Osteoblast (primary cell): Measurements from ENCODE around the gene MGAT5. TPM values are rescaled to one million over a fixed set of nuclear protein-coding genes. Genes with fewer than 3 reads are reported as not detected.
A peak's percentile ranks its signal among the peaks of the same experiment; 100 is the strongest.

Experiments
- DNase-seq: peaks from one replicate; pipeline ENCODE4 v3.0.0; 2011; ENCODE audit warnings: low spot score, mixed read lengths; ENCODE audit not compliant: insufficient read length; ENCODE audit errors: missing footprints
- H2AFZ ChIP-seq: 2 replicates; pipeline ENCODE4 v1.6.0; 2011; ENCODE audit warnings: mild to moderate bottlenecking, low read length
- H3K27ac ChIP-seq: 2 replicates; pipeline ENCODE4 v1.5.1; 2011; ENCODE audit warnings: mild to moderate bottlenecking, low read depth, low read length, moderate library complexity
- H3K27me3 ChIP-seq: 2 replicates; pipeline ENCODE4 v1.6.0; 2012; ENCODE audit warnings: mild to moderate bottlenecking, control low read depth, inconsistent platforms, low read length, moderate library complexity; ENCODE audit not compliant: insufficient read depth
- H3K36me3 ChIP-seq: 2 replicates; pipeline ENCODE4 v1.5.1; 2011; ENCODE audit warnings: mild to moderate bottlenecking, low read length, control low read depth, moderate library complexity; ENCODE audit not compliant: insufficient read depth
- H3K4me1 ChIP-seq: 2 replicates; pipeline ENCODE4 v1.5.1; 2011; ENCODE audit warnings: mild to moderate bottlenecking, low read length, control low read depth, moderate library complexity; ENCODE audit not compliant: insufficient read depth
- H3K4me2 ChIP-seq: 2 replicates; pipeline ENCODE4 v1.6.0; 2011; ENCODE audit warnings: mild to moderate bottlenecking, low read length; ENCODE audit not compliant: insufficient read depth
- H3K4me3 ChIP-seq: fragments of 200-600 bp; sonication (generic); 3 replicates; pipeline ENCODE4 v1.5.1; 2012; ENCODE audit warnings: mild to moderate bottlenecking, low read length, inconsistent platforms; ENCODE audit not compliant: insufficient read depth
- H3K79me2 ChIP-seq: 2 replicates; pipeline ENCODE4 v1.6.0; 2012; ENCODE audit warnings: mild to moderate bottlenecking, low read length, control low read depth, inconsistent platforms; ENCODE audit not compliant: insufficient read depth
- H3K9me3 ChIP-seq: 2 replicates; pipeline ENCODE4 v1.5.1; 2011; ENCODE audit warnings: low read depth, low read length, control low read depth
- H4K20me1 ChIP-seq: 2 replicates; pipeline ENCODE4 v1.6.0; 2012; ENCODE audit warnings: mild to moderate bottlenecking, low read length, control low read depth; ENCODE audit not compliant: insufficient read depth
- CTCF ChIP-seq: IDR thresholded peaks from 2 replicates; pipeline ENCODE4 v1.5.1; 2011; ENCODE audit warnings: mild to moderate bottlenecking, low read depth, low read length, moderate library complexity; ENCODE audit errors: extremely low read depth
- total RNA-seq: library from RNA; depleted of rRNA; stranded (reverse); fragments of >200 nt; gene quantifications from 2 replicates; pipeline ENCODE4 v1.2.3, GENCODE V29; 2012

The MGAT5 gene
- total RNA-seq, 1 donor: 29.7 TPM

- peak; percentile 37 for DNase-seq
- Histone ChIP-seq H3K27ac (peak overlapping the region; percentile 47), H3K4me2 (peak overlapping the region; percentile 28)
These were observed 20.8 kb upstream of the MGAT5 start for GRCh38 chr2:134232868-134233727.

DNA sequence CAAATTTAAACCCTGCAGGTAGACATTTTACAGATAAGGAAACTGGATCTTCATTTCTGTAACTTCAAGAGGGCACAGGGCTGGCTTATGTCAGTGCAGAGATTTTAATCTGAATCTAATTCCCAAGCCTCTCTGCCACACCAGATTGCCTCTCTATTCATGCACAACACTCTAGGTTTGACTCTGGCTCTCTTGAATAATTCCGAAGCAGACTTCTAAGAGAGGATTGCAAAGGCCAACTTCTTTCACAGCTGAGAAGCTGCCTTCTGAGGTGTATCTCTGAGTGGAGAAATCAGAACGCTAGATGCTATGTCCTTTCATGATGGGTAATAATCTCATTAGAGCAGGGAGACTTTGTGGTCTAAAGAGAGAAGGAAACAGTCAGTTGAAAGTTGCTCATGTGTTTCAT is 20.1 kb upstream of the MGAT5 start:
- H3K27me3 ChIP-seq: no peaks in the 10 kb centered on the region
- H4K20me1 ChIP-seq: no peaks in the 10 kb centered on the region
- no peaks in the 10 kb centered on the region for H3K9me3 ChIP-seq
- H3K4me3 ChIP-seq: no peak overlapping the region
- peak overlapping the region; percentile 47 for H3K27ac ChIP-seq
- H2AFZ ChIP-seq: no peak overlapping the region
- peaks cover 36% of the 10 kb centered on the region for H3K4me1 ChIP-seq
- no peak overlapping the region for H3K4me2 ChIP-seq
- no peak for TF ChIP-seq CTCF
- H3K79me2 ChIP-seq: peaks cover 19% of the 10 kb centered on the region
- no peaks in the 10 kb centered on the region for H3K36me3 ChIP-seq
- no peak for DNase-seq

More at GRCh38 chr2:134232868-134233727, 20.8 kb upstream of the MGAT5 start:
- no peak overlapping the region for H3K4me3 ChIP-seq
- no peaks in the 10 kb centered on the region for H3K36me3 ChIP-seq
- no peak for TF ChIP-seq CTCF
- H3K79me2 ChIP-seq: peaks cover 15% of the 10 kb centered on the region
- peaks cover 36% of the 10 kb centered on the region for H3K4me1 ChIP-seq
- H3K27me3 ChIP-seq: no peaks in the 10 kb centered on the region
- no peaks in the 10 kb centered on the region for H3K9me3 ChIP-seq
- no peaks in the 10 kb centered on the region for H4K20me1 ChIP-seq
- no peak overlapping the region for H2AFZ ChIP-seq

GRCh38 chr2:134234535-134234934 is 19.3 kb upstream of the MGAT5 start:
- H3K36me3 ChIP-seq: no peaks in the 10 kb centered on the region
- H3K79me2 ChIP-seq: peaks cover 21% of the 10 kb centered on the region
- H3K4me2 ChIP-seq: no peak overlapping the region
- no peak overlapping the region for H3K4me3 ChIP-seq
- no peaks in the 10 kb centered on the region for H3K9me3 ChIP-seq
- no peak overlapping the region for H3K27ac ChIP-seq
- no peak for TF ChIP-seq CTCF
- peaks cover 36% of the 10 kb centered on the region for H3K4me1 ChIP-seq
- no peak overlapping the region for H2AFZ ChIP-seq
- H3K27me3 ChIP-seq: no peaks in the 10 kb centered on the region
- H4K20me1 ChIP-seq: no peaks in the 10 kb centered on the region
- no peak for DNase-seq

GRCh38 chr2:134235510-134236144 is 18.2 kb upstream of the MGAT5 start:
- Histone ChIP-seq H4K20me1 (no peaks in the 10 kb centered on the region), H2AFZ (peak overlapping the region; percentile 27), H3K79me2 (peaks cover 22% of the 10 kb centered on the region), H3K27ac (no peak overlapping the region), H3K4me1 (peaks cover 36% of the 10 kb centered on the region), H3K36me3 (no peaks in the 10 kb centered on the region), H3K9me3 (no peaks in the 10 kb centered on the region), H3K4me2 (peak overlapping the region; percentile 16), H3K27me3 (no peaks in the 10 kb centered on the region), H3K4me3 (no peak overlapping the region)
- no peak for TF ChIP-seq CTCF
- DNase-seq: no peak
